Smooth muscle cell of the brain vasculature (primary cell): Measurements from ENCODE around the gene PIK3CD.
"Not testable (repeated sequence)": the region's sequence is repeated elsewhere in the genome, so short reads cannot be mapped to it uniquely, and the experiment has no call there.

Experiments
- DNase-seq: peaks from one replicate; pipeline ENCODE4 v3.0.0-alpha.2; 2012; ENCODE audit warnings: low read depth, low spot score

Gene PIK3CD

DNA sequence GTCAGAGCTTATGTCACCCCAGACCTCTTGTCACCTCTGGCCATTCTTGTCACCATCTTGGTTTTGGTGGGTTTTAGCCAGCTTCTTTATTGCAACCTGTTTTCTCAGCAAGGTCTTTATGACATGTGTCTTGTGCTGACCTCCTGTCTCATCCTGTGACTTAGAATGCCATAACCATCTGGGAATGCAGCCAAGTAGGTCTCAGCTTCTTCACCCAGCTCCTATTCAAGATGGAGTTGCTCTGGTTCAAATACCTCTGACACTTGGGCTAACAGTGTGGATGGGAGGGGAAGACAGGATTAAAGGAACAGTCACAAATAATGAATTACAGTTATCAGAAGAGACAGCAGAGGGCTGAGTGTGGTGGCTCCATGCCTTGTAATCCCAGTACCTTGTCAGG lies 30.5 kb upstream of the PIK3CD start:
- no peak for DNase-seq

GRCh38 chr1:9624081-9624480 lies 27.4 kb upstream of the PIK3CD start:
- no peak for DNase-seq

DNA sequence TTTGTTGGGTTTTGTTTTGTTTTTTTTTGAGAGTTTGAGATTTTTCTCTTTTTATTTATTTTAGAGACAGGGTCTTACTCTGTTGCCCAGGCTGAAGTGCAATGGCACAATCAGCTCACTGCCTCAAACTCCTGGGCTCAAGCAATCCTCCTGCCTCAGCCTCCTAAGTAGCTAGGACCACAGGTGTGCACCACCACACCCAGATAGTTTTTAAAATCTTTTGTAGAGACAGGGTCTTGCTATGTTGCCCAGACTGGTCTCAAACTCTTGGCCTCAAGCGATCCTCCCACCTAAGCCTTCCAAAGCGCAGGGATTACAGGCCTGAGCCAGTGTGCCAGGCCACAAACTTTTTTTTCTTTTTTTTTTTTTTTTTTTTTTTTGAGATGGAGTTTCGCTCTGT lies 26.5 kb upstream of the PIK3CD start:
- not testable (repeated sequence) for DNase-seq

DNA sequence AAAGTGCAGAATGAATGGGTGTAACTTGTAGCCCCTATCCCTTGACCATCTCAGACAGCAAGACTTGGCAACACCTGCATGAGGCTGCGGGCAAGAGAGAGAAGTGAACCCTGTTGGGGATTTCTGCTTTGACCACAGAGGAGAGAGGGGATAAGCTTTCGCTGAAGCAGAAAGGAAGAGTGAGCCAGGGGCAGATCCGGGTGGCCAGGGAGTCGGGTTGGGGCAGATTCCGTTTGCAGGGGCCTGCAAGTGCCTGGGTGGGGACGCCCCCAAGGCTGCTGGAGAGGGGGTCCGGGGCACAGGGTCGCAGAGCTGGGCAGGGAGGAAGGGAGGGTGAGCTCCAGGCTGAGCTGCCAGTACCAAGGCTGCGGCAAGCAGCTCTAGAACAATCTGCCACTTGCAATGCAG lies 25.3 kb upstream of the PIK3CD start:
- no peak for DNase-seq

- DNase-seq, result no peak
Measured at GRCh38 chr1:9628541-9629444, 22.7 kb upstream of the PIK3CD start.

GRCh38 chr1:9629445-9630201 lies 21.9 kb upstream of the PIK3CD start:
- DNase-seq, result no peak

DNA sequence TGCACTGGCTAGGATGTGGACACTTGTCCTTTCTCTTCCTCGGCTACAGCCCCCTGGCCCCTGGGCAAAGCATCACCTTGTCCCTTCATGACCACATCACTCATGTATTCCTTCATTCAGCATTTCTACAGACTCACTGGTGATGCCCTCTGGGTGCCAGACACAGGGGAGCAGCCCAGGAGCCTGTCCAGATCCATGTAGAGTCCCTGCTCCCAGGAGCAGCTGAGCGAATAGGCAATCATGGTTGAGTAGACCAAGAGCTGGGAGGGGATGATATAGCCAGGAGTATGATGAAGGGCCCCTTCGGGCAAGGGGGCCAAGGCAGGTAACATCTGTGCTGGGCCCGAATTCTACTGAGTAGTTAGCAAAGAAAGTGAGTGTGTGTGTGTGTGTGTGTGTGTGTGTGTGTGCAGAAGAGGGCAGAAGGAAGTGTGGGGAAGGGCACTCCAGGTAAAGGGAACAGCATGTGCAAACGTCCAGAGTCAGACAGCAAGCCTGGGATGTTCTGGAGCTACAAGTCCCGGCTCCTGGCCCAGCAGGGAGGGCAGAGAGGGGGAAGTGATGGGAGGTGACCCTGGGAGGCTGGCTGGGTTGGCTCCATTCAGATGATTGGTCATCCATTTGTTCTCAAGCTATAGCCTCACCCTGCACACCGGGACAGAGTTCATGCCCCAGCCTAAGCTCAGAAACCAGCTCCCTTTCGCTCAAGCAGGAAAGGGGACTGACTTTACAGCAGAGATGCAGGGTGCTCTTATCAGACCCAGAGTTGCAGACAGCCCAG lies 21.0 kb upstream of the PIK3CD start:
- DNase-seq, result no peak

DNA sequence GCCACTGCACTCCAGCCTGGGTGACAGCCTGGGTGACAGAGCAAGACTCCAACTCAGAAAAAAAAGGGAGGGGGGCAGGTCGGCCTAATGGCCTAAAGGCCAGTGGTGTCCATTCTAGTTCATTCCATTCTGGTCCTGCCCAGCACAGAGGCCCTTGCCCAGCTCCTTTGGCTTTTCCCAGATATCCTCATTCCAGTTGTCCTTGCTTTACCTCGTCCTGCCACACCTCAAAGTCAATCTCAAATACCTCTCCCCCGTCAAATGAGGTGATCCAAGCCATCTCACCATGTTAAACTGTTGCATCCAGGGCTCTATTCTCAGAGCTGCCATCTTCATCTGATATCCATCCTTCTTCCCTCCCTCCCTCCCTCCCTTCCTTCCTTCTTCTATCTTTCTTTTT lies 19.9 kb upstream of the PIK3CD start:
- no peak for DNase-seq

- DNase-seq, result no peak
Measured at GRCh38 chr1:9633493-9633892, 18.0 kb upstream of the PIK3CD start.

DNA sequence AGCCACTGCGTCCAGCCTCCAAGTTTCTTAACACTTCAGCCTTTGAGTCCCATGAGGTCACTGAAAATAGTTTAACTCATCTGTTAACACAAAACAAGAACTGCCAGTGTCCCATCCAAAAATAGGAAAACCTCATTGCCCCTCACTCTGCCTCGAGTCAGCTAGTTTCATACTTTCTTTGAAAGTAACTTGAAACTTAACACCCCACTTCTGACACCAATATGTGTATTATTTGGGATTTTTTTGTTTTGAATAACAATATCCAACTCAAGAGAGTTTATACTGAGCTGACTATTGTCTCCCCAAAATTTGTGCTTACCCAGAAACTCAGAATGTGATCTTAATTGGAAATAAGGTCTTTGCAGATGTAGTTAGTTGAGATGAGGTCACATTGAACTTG lies 16.9 kb upstream of the PIK3CD start:
- DNase-seq, result no peak

- DNase-seq, result no peak
Measured at GRCh38 chr1:9639227-9639626, 12.3 kb upstream of the PIK3CD start.

DNA sequence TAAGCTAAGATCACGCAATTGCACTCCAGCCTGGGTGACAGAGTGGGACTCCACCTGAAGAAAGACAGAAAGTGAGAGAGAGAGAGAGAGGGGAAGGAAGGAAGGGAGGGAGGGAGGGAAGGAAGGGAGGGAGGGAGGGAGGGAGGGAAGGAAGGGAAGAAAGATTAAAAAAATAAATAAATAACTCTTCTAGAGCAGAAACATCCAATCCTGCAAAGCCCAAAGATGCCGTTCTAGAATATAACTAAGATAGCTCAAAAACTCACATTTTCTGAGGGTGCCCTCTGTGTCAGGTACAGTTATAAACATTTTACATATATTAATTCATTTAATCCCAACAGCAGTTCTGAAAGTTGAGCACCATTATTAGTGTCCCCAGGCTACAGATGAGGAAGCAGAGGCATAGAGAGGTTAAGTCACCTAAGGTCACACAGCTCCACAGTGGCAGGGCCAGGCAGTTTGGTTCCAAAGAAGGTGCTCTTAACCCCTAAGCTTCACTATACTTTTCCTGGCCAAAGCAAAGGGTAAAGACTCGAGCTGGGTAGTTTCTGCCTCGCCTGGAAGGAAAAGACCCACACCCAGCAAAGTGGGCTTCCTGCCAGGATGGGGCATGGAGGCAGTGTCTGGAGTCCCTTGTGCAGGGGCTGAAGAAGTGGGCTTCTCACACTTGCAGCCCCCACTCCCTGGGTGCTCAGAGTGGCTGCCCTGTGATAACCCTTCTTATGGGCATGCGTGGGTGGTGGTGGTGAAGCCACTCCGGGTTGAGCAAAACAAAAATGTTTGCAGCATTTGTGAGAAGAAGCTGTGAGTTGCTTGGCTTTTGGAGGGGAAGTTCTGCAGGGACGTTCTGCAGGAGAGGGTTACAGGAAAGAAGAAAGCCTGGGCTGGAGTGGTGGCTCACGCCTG lies 7.9 kb upstream of the PIK3CD start:
- DNase-seq, result no peak

DNA sequence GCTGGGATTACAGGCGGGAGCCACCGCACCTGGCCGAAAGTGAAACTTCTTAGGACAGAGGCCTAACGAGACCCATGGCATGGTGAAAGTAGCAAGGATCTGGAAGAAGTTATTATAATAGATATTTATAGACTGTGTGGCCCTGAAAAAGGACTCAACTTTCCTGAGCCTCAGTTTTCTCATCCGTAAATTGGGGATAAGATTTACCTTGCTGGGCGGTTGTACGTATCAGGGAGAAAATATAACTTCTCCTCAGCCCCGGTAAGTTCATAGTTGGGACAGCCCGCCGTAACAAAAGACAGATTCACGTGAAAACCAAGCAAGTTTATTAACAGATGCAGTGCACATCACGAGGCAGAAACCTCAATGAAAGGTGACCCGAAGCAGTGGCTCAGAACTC lies 5.5 kb upstream of the PIK3CD start:
- no peak for DNase-seq

- DNase-seq, result no peak
Measured at GRCh38 chr1:9648171-9648570, 3.4 kb upstream of the PIK3CD start.

- no peak for DNase-seq
Measured at GRCh38 chr1:9649769-9650168, 1.8 kb upstream of the PIK3CD start.

DNA sequence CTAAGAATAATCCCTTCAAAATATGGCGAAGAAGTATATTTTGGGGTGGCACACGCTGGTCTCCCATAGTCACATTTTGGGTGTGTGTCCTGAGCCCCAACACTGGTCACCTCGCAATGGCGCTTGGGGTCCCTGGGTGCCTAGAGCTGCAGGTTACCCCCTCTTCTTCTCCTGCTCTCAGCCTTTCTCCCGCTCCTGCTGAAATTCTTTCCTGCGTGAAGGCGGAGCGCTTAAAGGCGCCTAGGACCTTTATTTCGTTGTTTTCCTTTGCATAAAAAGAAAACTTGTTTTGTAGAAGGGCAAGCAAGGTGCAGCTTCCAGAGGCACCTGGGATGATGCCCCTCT lies 339 bp upstream of the PIK3CD start:
- no peak for DNase-seq

- no peak for DNase-seq
Measured at GRCh38 chr1:9652379-9653209, 1.1 kb downstream of the PIK3CD start.

DNA sequence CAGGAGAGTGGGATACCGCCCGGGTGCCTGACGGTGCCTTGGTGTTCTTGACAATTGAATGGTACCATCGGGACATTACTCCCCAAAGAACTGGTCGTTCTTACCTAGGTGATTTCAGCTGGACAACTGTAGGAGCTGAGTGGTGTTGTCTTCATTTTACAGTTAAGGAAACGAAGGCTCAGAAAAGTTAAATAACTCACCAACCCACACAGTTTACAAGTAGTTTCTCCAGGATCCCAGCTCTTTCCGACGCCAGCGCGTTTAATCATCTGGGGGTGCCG lies 1.6 kb downstream of the PIK3CD start:
- no peak for DNase-seq

GRCh38 chr1:9653491-9654050 lies 2.0 kb downstream of the PIK3CD start:
- no peak for DNase-seq
